NOMO-1 (cell line): ENCODE data around the gene ITPR3.

Experiments
- DNase-seq, 2 experiments: peaks; one replicate each; lab custom pipeline; 2025; ENCODE audit not compliant: unreplicated experiment in 2 of 2; lab: John Stamatoyannopoulos, UW

The ITPR3 gene

DNA sequence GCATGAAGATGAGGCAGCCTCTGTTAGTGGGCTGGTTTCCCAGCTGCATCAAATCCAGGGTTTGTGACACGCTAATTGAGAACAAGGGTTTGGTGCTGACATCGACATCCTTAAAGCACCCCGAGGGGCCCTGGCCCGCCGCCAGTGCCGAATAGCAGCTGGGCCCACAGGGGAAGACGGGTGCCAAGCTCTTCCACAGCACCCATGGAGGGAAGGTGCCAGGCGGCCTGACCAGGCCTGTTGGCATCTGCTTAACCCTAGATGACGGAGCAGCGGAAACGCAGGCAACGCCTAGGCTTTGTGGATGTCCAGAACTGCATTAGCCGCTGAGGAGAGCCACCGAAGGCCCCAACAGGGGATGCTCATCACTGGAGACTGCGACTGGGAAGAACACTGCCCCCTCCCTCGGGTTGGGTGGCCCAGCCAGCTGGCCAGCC, 74.3 kb downstream of the ITPR3 start:
- DNase-seq: no peak

DNA sequence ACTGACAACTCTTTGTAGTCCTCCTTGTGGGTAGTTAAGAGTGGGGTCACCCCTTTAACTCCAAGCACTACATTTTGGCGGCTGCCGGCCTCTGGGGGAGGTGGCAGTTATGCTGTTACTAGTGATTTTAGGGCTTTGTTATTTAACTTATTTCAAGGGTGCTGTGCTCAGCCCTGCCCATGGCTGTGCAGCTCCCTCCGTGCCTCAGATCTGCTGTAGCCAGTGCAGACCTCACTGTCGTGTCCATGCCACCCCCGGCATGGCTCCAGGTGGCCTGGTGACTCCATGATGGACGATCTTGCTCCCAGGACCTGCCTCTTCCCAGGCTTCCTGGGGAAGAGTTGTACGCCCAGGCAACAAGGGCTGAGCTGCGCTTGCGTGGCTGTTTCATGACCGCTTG, 75.0 kb downstream of the ITPR3 start:
- no peak for DNase-seq

DNA sequence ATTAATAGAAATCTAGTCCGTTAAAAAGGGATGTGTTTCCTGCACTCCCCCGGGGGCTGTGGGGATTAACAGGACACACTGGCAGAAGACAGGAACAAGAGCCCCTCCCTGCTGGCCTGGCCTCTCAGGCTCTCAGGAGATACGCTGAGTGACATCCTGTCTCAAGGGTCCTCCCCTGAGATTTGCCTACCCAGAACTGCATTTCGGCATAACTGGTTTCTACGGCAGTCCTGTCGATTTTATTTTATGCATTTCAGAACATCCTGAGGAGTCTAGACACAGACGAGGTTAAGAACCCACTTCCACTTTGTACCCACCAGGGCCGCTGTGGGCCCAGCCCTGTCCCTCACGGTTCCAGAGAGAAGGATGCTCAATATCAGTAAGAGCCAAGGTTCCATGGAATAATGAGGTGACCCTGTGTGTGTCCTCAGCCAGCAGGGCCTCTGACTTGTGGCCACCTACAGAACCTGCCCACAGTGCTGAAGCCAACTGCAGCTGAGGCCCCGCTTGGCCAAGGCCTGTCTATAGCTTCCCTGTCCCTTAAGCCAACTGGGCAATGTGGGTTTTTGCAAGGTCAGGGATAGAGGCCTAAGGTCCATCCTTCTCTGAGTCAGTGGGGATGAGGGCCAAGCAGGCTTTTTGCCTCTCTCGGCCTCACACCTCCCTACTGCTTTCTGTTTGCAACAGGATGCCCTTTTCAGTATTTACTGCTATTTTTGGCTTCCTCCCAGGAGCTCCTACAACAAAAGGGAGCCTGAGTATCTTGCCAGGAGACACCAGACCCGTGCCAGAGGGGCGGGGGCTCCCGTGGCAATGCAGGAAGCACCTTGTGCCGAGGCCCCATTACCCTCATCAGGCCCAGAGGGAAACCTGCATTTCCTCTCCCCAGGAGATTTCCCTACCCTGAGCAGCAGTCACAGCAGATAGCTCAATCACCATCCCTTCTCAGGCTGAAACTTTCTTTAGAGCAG, 75.7 kb downstream of the ITPR3 start:
- DNase-seq: no peak

GRCh38 chr6:33697845-33698244, 76.7 kb downstream of the ITPR3 start:
- DNase-seq: no peak

DNA sequence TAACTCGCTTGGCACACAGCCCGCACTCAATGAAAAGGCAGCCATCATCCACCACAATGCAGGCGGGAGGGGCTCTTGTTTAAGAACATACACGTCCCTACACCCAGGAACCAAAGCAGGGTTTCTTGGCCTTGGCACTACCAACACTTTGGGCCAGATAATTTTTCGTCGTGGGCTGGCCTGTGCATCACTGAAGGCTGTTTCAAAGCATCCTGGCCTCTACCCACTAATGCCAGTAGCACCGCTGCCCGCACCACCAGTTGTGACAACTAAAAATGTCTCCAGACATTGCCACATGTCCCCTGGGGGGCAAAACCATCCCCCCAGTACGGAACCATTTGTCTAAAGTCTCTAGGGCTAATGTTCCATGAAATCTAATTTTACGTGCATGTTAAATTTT, 77.4 kb downstream of the ITPR3 start:
- no peak for DNase-seq

DNA sequence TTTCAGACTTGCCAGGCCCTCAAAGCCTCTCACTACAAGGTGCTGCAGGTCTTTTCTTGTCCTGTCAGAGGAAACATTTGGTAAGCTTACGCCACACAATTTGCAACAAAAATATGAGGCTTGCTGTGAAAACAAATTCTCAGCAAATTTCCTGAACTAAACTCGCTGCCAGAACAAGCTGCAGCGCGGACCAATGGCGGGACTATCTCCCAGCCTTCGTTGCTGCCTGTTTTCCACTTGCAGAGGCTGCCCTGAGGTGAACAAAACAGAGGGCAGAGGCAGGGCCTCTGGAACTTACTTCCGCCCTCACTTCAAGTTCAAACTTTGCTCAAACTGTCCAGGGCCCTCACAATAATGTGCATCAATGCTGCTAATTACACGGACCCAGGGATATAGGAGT, 78.0 kb downstream of the ITPR3 start:
- DNase-seq: no peak

DNA sequence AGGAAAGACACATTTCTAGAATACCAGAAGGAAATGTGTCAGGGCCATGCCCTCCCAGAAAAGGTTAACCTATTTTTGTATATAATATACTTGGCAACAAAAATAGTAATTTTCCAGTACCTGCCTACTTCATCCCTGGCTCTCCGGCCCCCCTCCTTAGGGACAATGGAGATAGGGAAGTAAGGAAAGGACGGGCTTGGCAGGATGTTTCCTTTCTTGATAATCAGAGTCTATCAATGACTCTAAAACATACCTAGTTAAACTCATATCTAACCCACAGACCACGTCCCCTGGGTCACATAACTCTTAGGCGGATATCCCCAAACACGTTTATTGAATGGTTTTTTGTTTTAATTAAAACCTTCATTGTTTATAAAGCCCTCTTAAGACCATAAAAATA, 78.6 kb downstream of the ITPR3 start:
- no peak for DNase-seq

- DNase-seq: peak; percentile 35 to 38
Measured at GRCh38 chr6:33700391-33701050, 79.4 kb downstream of the ITPR3 start.

GRCh38 chr6:33702345-33702977, 81.3 kb downstream of the ITPR3 start:
- peak; percentile 6 to 25 for DNase-seq

DNA sequence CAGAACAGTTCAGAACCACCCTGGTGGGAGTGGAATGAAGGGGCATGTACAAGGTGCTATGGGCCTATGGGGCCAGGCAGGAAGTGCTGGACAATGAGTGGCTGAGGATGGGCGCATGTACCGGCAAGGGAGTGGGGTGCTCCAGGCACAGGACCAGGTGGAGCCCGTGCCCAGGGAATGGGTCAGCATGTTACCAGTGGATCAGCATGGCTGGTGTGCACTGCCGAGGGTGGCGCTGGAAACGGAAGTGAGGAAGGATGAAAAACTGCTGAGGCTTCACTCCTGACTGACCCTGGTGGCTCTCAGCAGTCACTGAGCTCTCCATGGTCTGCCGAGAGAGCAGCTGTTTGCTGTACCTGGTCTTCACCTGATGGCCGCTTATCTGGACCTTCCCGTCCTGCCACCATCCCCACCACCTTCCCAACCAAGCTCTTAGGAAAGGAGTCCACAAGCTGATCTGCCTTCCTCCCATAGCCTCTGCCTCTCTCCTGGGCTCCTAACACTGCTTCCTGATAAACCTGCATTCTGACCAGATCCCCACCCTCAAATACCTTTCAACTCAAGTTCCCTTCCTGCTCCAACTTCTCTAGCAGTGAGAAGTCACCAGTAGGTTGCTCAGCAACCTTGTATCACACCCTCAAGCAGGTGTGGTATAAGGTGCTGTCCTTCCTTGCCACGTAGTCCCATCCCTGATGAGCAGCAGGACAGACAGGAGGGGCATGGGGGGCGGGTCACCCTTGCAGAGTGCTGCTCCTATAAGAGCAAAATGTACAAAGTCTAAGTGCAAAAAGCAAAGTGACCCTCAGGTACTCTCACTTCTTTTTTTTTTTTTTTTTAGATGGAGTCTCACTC, 83.3 kb downstream of the ITPR3 start:
- no peak for DNase-seq

GRCh38 chr6:33705268-33705885, 84.3 kb downstream of the ITPR3 start:
- DNase-seq: no peak

DNA sequence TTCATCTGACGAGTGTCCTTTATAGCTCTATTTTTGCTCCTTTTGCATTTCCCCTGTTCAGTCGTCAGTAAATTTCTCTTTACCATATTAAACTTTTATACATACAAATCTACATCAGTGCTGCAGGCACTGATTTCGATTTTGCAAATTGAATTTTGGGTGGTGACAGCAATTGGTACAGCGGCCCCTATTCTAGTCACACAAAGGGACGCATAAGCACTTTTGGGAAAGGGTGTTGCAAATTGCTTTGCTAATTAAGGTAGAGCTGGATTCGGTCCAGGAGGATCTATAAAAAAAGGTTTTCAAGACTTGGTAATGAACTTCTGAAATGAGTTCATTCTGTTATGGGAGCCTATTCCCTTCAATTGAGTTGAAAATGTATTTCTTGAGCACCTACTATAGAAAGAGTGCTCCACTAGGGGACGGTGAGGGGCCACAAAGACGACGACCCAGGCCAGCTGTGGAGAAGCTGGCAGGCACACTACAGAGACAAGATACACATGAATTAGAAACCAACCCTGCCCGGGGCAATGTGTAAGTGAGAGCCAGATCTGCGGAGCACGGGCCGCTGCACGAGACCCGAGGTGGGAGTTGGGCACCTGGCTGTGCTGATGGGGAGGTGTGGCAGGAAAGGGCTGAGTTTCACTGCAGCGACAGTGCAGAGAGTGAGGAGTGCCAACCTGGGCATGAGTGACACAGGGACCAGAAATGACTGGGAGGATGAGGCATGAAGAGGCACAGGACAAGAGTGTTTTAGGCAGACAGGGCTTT, 85.0 kb downstream of the ITPR3 start:
- DNase-seq: no peak

- DNase-seq: no peak
Measured at GRCh38 chr6:33707771-33708170, 86.6 kb downstream of the ITPR3 start.

- DNase-seq: no peak
Measured at GRCh38 chr6:33708516-33709204, 87.5 kb downstream of the ITPR3 start.

DNA sequence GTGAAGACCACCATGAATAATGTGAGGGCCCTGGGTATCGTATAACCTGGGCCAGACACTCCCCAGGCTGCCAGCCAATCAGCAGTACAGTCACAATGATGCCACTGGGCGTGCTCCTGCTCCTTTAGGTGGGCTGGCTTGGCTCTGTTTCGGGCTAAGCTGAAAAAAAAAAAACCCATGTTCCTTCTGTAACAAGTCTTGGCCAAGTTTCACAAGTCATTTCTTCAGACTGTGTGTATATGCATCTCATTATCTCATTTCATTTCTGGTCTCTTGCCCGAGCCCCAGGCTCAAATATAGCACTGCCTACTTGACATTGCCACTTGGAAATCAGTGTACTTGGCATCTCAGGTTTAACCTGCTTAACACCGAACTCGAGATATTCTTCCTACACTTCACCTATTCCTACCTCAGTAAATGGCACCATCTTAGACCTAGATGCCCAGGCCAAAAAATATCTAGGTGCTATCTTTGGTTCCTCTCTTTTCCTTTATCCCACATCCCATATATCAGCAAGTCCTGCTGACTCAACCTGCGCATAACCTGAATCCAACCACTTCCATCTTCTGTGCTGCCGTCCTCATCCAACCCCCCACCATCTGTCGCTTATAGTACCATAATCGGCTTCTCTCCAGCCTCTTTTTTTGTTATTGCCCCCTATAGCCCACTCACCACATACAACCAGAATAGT, 88.6 kb downstream of the ITPR3 start:
- DNase-seq: no peak

- DNase-seq: peak; percentile 25 to 40
Measured at GRCh38 chr6:33710296-33711121, 89.4 kb downstream of the ITPR3 start.
